ENCODE data around the gene SUSD4.

The SUSD4 gene

GRCh38 chr1:223355699-223356098 is 8.3 kb downstream of the SUSD4 start:
- Histone ChIP-seq H3K9me2 (replicated peaks; ENCODE audit: low read depth, low read length) (no peaks in the 10 kb centered on the region), H3K4me1 (ENCODE audit: insufficient read depth, low read length, poor library complexity, severe bottlenecking) (no peaks in the 10 kb centered on the region), H3K9ac (ENCODE audit: low read depth, low read length, poor library complexity, severe bottlenecking) (no peak overlapping the region), H4K20me1 (ENCODE audit: insufficient read depth, low read length, poor library complexity, severe bottlenecking) (no peaks in the 10 kb centered on the region), H3K27me3 (ENCODE audit: insufficient read depth, low read length, poor library complexity, severe bottlenecking) (no peaks in the 10 kb centered on the region), H3K79me2 (ENCODE audit: insufficient read depth, low read length) (no peaks in the 10 kb centered on the region), H3K9me3 (ENCODE audit: insufficient read depth, low read depth, low read length) (no peaks in the 10 kb centered on the region), H2AFZ (ENCODE audit: low read length) (no peak overlapping the region), H3K4me3 (ENCODE audit: low read length, poor library complexity, severe bottlenecking) (no peak overlapping the region), H3F3A (ENCODE audit: low read depth) (no peaks in the 10 kb centered on the region), H3K4me2 (ENCODE audit: low read depth, low read length, poor library complexity, severe bottlenecking) (no peak overlapping the region), H3K36me3 (ENCODE audit: insufficient read depth, low read length) (no peaks in the 10 kb centered on the region)
- TF ChIP-seq CTCF (conservative IDR thresholded peaks at IDR 0.05; ENCODE audit: low read length), result no peak
- TF ChIP-seq EZH2phosphoT487 (IDR thresholded peaks at IDR 0.05; ENCODE audit: borderline replicate concordance), result no peak

GRCh38 chr1:223353939-223354338 is 10.0 kb downstream of the SUSD4 start:
- no peak overlapping the region for H3K4me3 ChIP-seq (ENCODE audit: low read length, poor library complexity, severe bottlenecking)
- no peaks in the 10 kb centered on the region for H3K9me2 ChIP-seq (replicated peaks; ENCODE audit: low read depth, low read length)
- H3K9ac ChIP-seq (ENCODE audit: low read depth, low read length, poor library complexity, severe bottlenecking), result no peak overlapping the region
- no peaks in the 10 kb centered on the region for H3K9me3 ChIP-seq (ENCODE audit: insufficient read depth, low read depth, low read length)
- H3F3A ChIP-seq (ENCODE audit: low read depth), result no peaks in the 10 kb centered on the region
- no peaks in the 10 kb centered on the region for H3K79me2 ChIP-seq (ENCODE audit: insufficient read depth, low read length)
- no peaks in the 10 kb centered on the region for H3K27me3 ChIP-seq (ENCODE audit: insufficient read depth, low read length, poor library complexity, severe bottlenecking)
- no peaks in the 10 kb centered on the region for H3K4me1 ChIP-seq (ENCODE audit: insufficient read depth, low read length, poor library complexity, severe bottlenecking)
- H4K20me1 ChIP-seq (ENCODE audit: insufficient read depth, low read length, poor library complexity, severe bottlenecking), result no peaks in the 10 kb centered on the region
- no peak overlapping the region for H2AFZ ChIP-seq (ENCODE audit: low read length)
- H3K4me2 ChIP-seq (ENCODE audit: low read depth, low read length, poor library complexity, severe bottlenecking), result no peak overlapping the region
- TF ChIP-seq CTCF (conservative IDR thresholded peaks at IDR 0.05; ENCODE audit: low read length), result no peak
- no peak for TF ChIP-seq EZH2phosphoT487 (IDR thresholded peaks at IDR 0.05; ENCODE audit: borderline replicate concordance)
- H3K36me3 ChIP-seq (ENCODE audit: insufficient read depth, low read length), result no peaks in the 10 kb centered on the region

GRCh38 chr1:223352944-223353343 is 11.0 kb downstream of the SUSD4 start:
- H3K79me2 ChIP-seq (ENCODE audit: insufficient read depth, low read length), result no peaks in the 10 kb centered on the region
- H3F3A ChIP-seq (ENCODE audit: low read depth), result no peaks in the 10 kb centered on the region
- H3K9me2 ChIP-seq (replicated peaks; ENCODE audit: low read depth, low read length), result no peaks in the 10 kb centered on the region
- no peaks in the 10 kb centered on the region for H4K20me1 ChIP-seq (ENCODE audit: insufficient read depth, low read length, poor library complexity, severe bottlenecking)
- no peaks in the 10 kb centered on the region for H3K36me3 ChIP-seq (ENCODE audit: insufficient read depth, low read length)
- H3K4me3 ChIP-seq (ENCODE audit: low read length, poor library complexity, severe bottlenecking), result no peak overlapping the region
- no peaks in the 10 kb centered on the region for H3K27me3 ChIP-seq (ENCODE audit: insufficient read depth, low read length, poor library complexity, severe bottlenecking)
- TF ChIP-seq EZH2phosphoT487 (IDR thresholded peaks at IDR 0.05; ENCODE audit: borderline replicate concordance) (no peak), CTCF (conservative IDR thresholded peaks at IDR 0.05; ENCODE audit: low read length) (no peak)
- no peaks in the 10 kb centered on the region for H3K4me1 ChIP-seq (ENCODE audit: insufficient read depth, low read length, poor library complexity, severe bottlenecking)
- H3K9me3 ChIP-seq (ENCODE audit: insufficient read depth, low read depth, low read length), result no peaks in the 10 kb centered on the region
- H3K4me2 ChIP-seq (ENCODE audit: low read depth, low read length, poor library complexity, severe bottlenecking), result no peak overlapping the region
- H2AFZ ChIP-seq (ENCODE audit: low read length), result no peak overlapping the region
- H3K9ac ChIP-seq (ENCODE audit: low read depth, low read length, poor library complexity, severe bottlenecking), result no peak overlapping the region
